A549 (cell line): ENCODE results near the gene PECR. TPM values are rescaled to one million over a fixed set of nuclear protein-coding genes. Genes with fewer than 3 reads are reported as not detected.

Source experiments
- ATAC-seq, 2 experiments: fragments of 200-7000 bp in 1 of 2; fragments of >200 bp in 1 of 2; cut with Nextera tagmentation in 1 of 2; cut with Tn5 transposase in 1 of 2; 3 replicates each; pipeline versions ENCODE4 v1.8.0 to v1.9.1; 2018 to 2020; ENCODE audit warnings: mild to moderate bottlenecking in 1 of 2, moderate library complexity in 1 of 2
- CTCF ChIA-PET: fragments of 300-600 bp; sonication (Branson Sonifier 250); formaldehyde crosslinking; extraction: SDS; loops from one replicate; lab custom pipeline; 2021; ENCODE audit warnings: antibody characterized with exemption, inconsistent platforms; lab: Yijun Ruan, JAX
- POLR2A ChIA-PET: fragments of 350-600 bp; formaldehyde crosslinking; extraction: SDS; loops from one replicate; lab custom pipeline; 2021; ENCODE audit warnings: antibody characterized with exemption, inconsistent platforms; lab: Yijun Ruan, JAX
- DNase-seq, 2 experiments: peaks; one replicate each; pipeline versions ENCODE4 v3.0.0 to v3.0.0-alpha.2; 2011 to 2016; ENCODE audit warnings: low read depth in 1 of 2, low spot score in 1 of 2
- FAIRE-seq: peaks from 2 replicates; lab custom pipeline; 2011; peaks lifted over from hg19 to GRCh38; lab: Jason Lieb, UNC
- H3K27ac ChIP-seq, 2 experiments: fragments of >200 bp; sonication (Bioruptor Twin); formaldehyde crosslinking; 3 replicates each; pipeline ENCODE4 v1.5.1; 2016 to 2017
- H3K4me1 ChIP-seq: fragments of >200 bp; sonication (Bioruptor Twin); formaldehyde crosslinking; 3 replicates; pipeline ENCODE4 v1.6.1; 2016
- H3K4me2 ChIP-seq: fragments of >200 bp; sonication (Bioruptor Twin); formaldehyde crosslinking; 3 replicates; pipeline ENCODE4 v1.6.1; 2016
- H3K4me3 ChIP-seq: fragments of >200 bp; sonication (Bioruptor Twin); formaldehyde crosslinking; 3 replicates; pipeline ENCODE4 v1.5.1; 2016
- H3K9me3 ChIP-seq: fragments of >200 bp; sonication (Bioruptor Twin); formaldehyde crosslinking; 3 replicates; pipeline ENCODE4 v1.6.1; 2016
- BCL3 ChIP-seq: fragments of >200 bp; sonication (Bioruptor Twin); formaldehyde crosslinking; IDR thresholded peaks from 3 replicates; pipeline ENCODE4 v1.6.1; 2016
- BHLHE40 ChIP-seq: IDR thresholded peaks from 2 replicates; pipeline ENCODE4 v1.6.1; 2012; ENCODE audit warnings: low read depth, low read length, inconsistent platforms
- CBX2 ChIP-seq: fragments of 200-600 bp; sonication (generic); IDR thresholded peaks from 2 replicates; pipeline ENCODE4 v1.6.1; 2016; ENCODE audit warnings: low read depth, mild to moderate bottlenecking, borderline replicate concordance
- CEBPB ChIP-seq, 2 experiments: fragments of >200 bp in 1 of 2; sonication (Bioruptor Twin) in 1 of 2; formaldehyde crosslinking in 1 of 2; IDR thresholded peaks; 2 replicates each; pipeline ENCODE4 v1.6.1; 2012 to 2016
- CHD2 ChIP-seq: fragments of 150-350 bp; IDR thresholded peaks from 2 replicates; pipeline ENCODE4 v1.6.1; 2014; ENCODE audit warnings: low read length; ENCODE audit not compliant: partially characterized antibody
- E2F6 ChIP-seq: IDR thresholded peaks from 2 replicates; pipeline ENCODE4 v1.6.1; 2012; ENCODE audit warnings: low read depth, borderline replicate concordance
- EHF ChIP-seq: fragments of 250-450 bp; sonication (Bioruptor Pico); IDR thresholded peaks from 2 replicates; pipeline ENCODE4 v1.5.0; 2020; ENCODE audit warnings: mild to moderate bottlenecking
- EHMT2 ChIP-seq: fragments of 200-600 bp; sonication (generic); IDR thresholded peaks from 2 replicates; pipeline ENCODE4 v1.6.1; 2016; ENCODE audit warnings: antibody characterized with exemption, low read depth, mild to moderate bottlenecking, moderate library complexity
- ELK1 ChIP-seq: fragments of 150-350 bp; IDR thresholded peaks from 2 replicates; pipeline ENCODE4 v1.6.1; 2014; ENCODE audit warnings: low read depth, mild to moderate bottlenecking, low read length
- EP300 ChIP-seq, 2 experiments: fragments of >200 bp; sonication (Bioruptor Twin); formaldehyde crosslinking; IDR thresholded peaks; 2 replicates in 1 of 2; 3 replicates in 1 of 2; pipeline ENCODE4 v1.6.1; 2016 to 2017
- FOSB ChIP-seq: fragments of 250-450 bp; sonication (Bioruptor Pico); IDR thresholded peaks from 2 replicates; pipeline ENCODE4 v1.5.0; 2020; ENCODE audit warnings: mild to moderate bottlenecking, moderate library complexity
- HDAC2 ChIP-seq: fragments of 200-600 bp; sonication (generic); IDR thresholded peaks from 2 replicates; pipeline ENCODE4 v1.6.1; 2016
- HEYL ChIP-seq: fragments of 250-450 bp; sonication (Bioruptor Pico); IDR thresholded peaks from 2 replicates; pipeline ENCODE4 v1.8.0; 2021; ENCODE audit warnings: mild to moderate bottlenecking, moderate library complexity
- HMGXB4 ChIP-seq: fragments of 250-450 bp; sonication (Bioruptor Pico); IDR thresholded peaks from 2 replicates; pipeline ENCODE4 v1.5.0; 2021; ENCODE audit warnings: mild to moderate bottlenecking, moderate library complexity, borderline replicate concordance
- HOXB13 ChIP-seq: fragments of 250-450 bp; sonication (Bioruptor Pico); IDR thresholded peaks from 2 replicates; pipeline ENCODE4 v1.5.0; 2020; ENCODE audit warnings: low read depth, mild to moderate bottlenecking, moderate library complexity
- JUN ChIP-seq, 2 experiments: fragments of >200 bp; sonication (Bioruptor Twin); formaldehyde crosslinking; IDR thresholded peaks; 2 replicates in 1 of 2; 3 replicates in 1 of 2; pipeline ENCODE4 v1.6.1; 2016 to 2017
- JUNB ChIP-seq: fragments of >200 bp; sonication (Bioruptor Twin); formaldehyde crosslinking; IDR thresholded peaks from 2 replicates; pipeline ENCODE4 v1.6.1; 2016
- MAZ ChIP-seq: fragments of 150-350 bp; IDR thresholded peaks from 2 replicates; pipeline ENCODE4 v1.6.1; 2014; ENCODE audit warnings: antibody characterized with exemption, low read depth, low read length, borderline replicate concordance
- NPAS2 ChIP-seq: fragments of 250-450 bp; sonication (Bioruptor Pico); IDR thresholded peaks from 2 replicates; pipeline ENCODE4 v1.8.0; 2022; ENCODE audit warnings: mild to moderate bottlenecking, moderate library complexity, borderline replicate concordance
- NR3C1 ChIP-seq: fragments of >200 bp; sonication (Bioruptor Twin); formaldehyde crosslinking; IDR thresholded peaks from 3 replicates; pipeline ENCODE4 v1.6.1; 2017
- RAD21 ChIP-seq, 2 experiments: fragments of >200 bp in 1 of 2; sonication (Bioruptor Twin) in 1 of 2; formaldehyde crosslinking in 1 of 2; IDR thresholded peaks in 1 of 2; conservative IDR thresholded peaks in 1 of 2; 2 replicates in 1 of 2; 3 replicates in 1 of 2; pipeline ENCODE4 v1.6.1; 2012 to 2018; ENCODE audit warnings: inconsistent platforms in 1 of 2
- TFCP2L1 ChIP-seq: fragments of 250-450 bp; sonication (Bioruptor Pico); IDR thresholded peaks from 2 replicates; pipeline ENCODE4 v1.5.0; 2021; ENCODE audit warnings: mild to moderate bottlenecking
- TP53 ChIP-seq: fragments of 250-450 bp; sonication (Bioruptor Pico); IDR thresholded peaks from 2 replicates; pipeline ENCODE4 v1.5.0; 2021; ENCODE audit warnings: mild to moderate bottlenecking, moderate library complexity
- ZC3H11A ChIP-seq: fragments of 450-650 bp; IDR thresholded peaks from 2 replicates; pipeline ENCODE4 v1.6.1; 2014; ENCODE audit warnings: antibody characterized with exemption, mild to moderate bottlenecking
- ZNF302 ChIP-seq: fragments of 250-450 bp; sonication (Bioruptor Pico); IDR thresholded peaks from 2 replicates; pipeline ENCODE4 v1.9.0; 2021; ENCODE audit warnings: inconsistent platforms, mild to moderate bottlenecking, moderate library complexity
- WGBS: methylation state at CpG from one replicate; pipeline ENCODE4 v1.1.6; 2017; ENCODE audit errors: missing lambda C conversion rate; 5-methylcytosine and 5-hydroxymethylcytosine counted together
- polyA plus RNA-seq, 4 experiments: library from polyadenylated mRNA; depleted of rRNA in 3 of 4; stranded (reverse); fragments of >200 nt; fragmentation: RNase III in 1 of 4; extraction: RNeasy Plus Mini Kit Qiagen cat#74134 plus additional on column Dnase treatment in 1 of 4; gene quantifications; 2 replicates in 3 of 4; 3 replicates in 1 of 4; pipeline ENCODE4 v1.2.3, GENCODE V29; 2011 to 2017

PECR gene
- polyA plus RNA-seq, 2 of the 4 experiments (the other 2 are of a cell fraction): 16.8 to 39.9 TPM

- TF ChIP-seq BCL3: no peak
- no peak for TF ChIP-seq EHMT2
- no peak for TF ChIP-seq ELK1
- no peak for TF ChIP-seq TFCP2L1 (CRISPR knock-in tag)
- TF ChIP-seq CEBPB (IDR thresholded peaks at IDR 0.05): no peak
- TF ChIP-seq CHD2: no peak
Measured at GRCh38 chr2:215998636-215999035, 83.0 kb downstream of the PECR start (continued).

GRCh38 chr2:215997219-215997618, 84.4 kb downstream of the PECR start:
- Histone ChIP-seq H3K9me3 (no peaks in the 10 kb centered on the region), H3K4me1 (no peaks in the 10 kb centered on the region), H3K27ac (no peak overlapping the region)
- no peak for DNase-seq
- no peak for FAIRE-seq
- CTCF ChIA-PET: interaction anchor here (0.8 to 2.0 kb wide), 4 partner anchors 11 to 47 kb away, joined by 3 to 8 read pairs (median 3); no protein-coding TSS in a partner anchor
- TF ChIP-seq BHLHE40 (no peak), HOXB13 (CRISPR knock-in tag) (no peak), HMGXB4 (CRISPR knock-in tag) (no peak), EHF (CRISPR knock-in tag) (no peak), RAD21 (conservative IDR thresholded peaks at IDR 0.05 in 1 of 2, IDR thresholded peaks at IDR 0.05 in 1 of 2) (no peak), ZNF302 (CRISPR knock-in tag) (no peak), ZC3H11A (no peak), JUNB (no peak), NPAS2 (CRISPR knock-in tag) (no peak), FOSB (no peak), TP53 (CRISPR knock-in tag) (no peak), E2F6 (no peak), HEYL (no peak), CBX2 (no peak), EP300 (IDR thresholded peaks at IDR 0.05) (no peak), HDAC2 (no peak), MAZ (no peak), JUN (IDR thresholded peaks at IDR 0.05) (no peak), NR3C1 (no peak)
- TF ChIP-seq, all 56 proteins: peak for 0
- H3K4me2 ChIP-seq: no peak overlapping the region
- H3K4me3 ChIP-seq: no peak overlapping the region
- no peak for ATAC-seq
- POLR2A ChIA-PET: no interaction called here
- 97% methylated on average over 1 of the region's 1 CpG for WGBS
